CD8-positive, alpha-beta memory T cell (primary cell): ENCODE results near the gene PROCA1. TPM values are rescaled to one million over a fixed set of nuclear protein-coding genes. Genes with fewer than 3 reads are reported as not detected.
"Not testable (repeated sequence)": the region's sequence is repeated elsewhere in the genome, so short reads cannot be mapped to it uniquely, and the experiment has no call there.

Experiments
- CTCF ChIA-PET: fragments of 350-600 bp; sonication (Branson Sonifier 250); formaldehyde crosslinking; loops from one replicate; lab custom pipeline; 2021; ENCODE audit warnings: antibody characterized with exemption; lab: Charles Lee
- POLR2A ChIA-PET: fragments of 350-600 bp; sonication (Branson Sonifier 250); formaldehyde crosslinking; loops from one replicate; lab custom pipeline; 2021; ENCODE audit warnings: antibody characterized with exemption; lab: Charles Lee
- DNase-seq, 5 donors: peaks; one replicate each; pipeline versions ENCODE4 v3.0.0 to v3.0.0-alpha.2; 2020 to 2022; ENCODE audit warnings: mixed read lengths in 1 of 5
- H3K27ac ChIP-seq: one replicate; pipeline ENCODE4 v1.7.0; 2013; ENCODE audit warnings: low read depth, mild to moderate bottlenecking, low read length, moderate library complexity
- H3K27me3 ChIP-seq: 2 replicates; pipeline ENCODE4 v1.7.0; 2013; ENCODE audit warnings: low read length, mild to moderate bottlenecking; ENCODE audit not compliant: insufficient read depth, poor library complexity, severe bottlenecking
- H3K36me3 ChIP-seq: 2 replicates; pipeline ENCODE4 v1.7.0; 2013; ENCODE audit warnings: mild to moderate bottlenecking, low read length, moderate library complexity; ENCODE audit not compliant: insufficient read depth
- H3K4me1 ChIP-seq: 2 replicates; pipeline ENCODE4 v1.7.0; 2013; ENCODE audit warnings: mild to moderate bottlenecking, low read length, moderate library complexity; ENCODE audit not compliant: insufficient read depth
- H3K4me3 ChIP-seq: 2 replicates; pipeline ENCODE4 v1.7.0; 2013; ENCODE audit warnings: mild to moderate bottlenecking, low read length
- H3K9me3 ChIP-seq: 2 replicates; pipeline ENCODE4 v1.7.0; 2013; ENCODE audit warnings: mild to moderate bottlenecking, low read length
- H3K27ac Mint-ChIP-seq, 8 donors: one replicate each; pipeline ENCODE4 v1.8.0; 2020 to 2021; ENCODE audit warnings: mixed read lengths in 8 of 8, mild to moderate bottlenecking in 6 of 8, inconsistent platforms in 3 of 8, moderate library complexity in 3 of 8
- H3K27me3 Mint-ChIP-seq, 2 donors: one replicate each; pipeline ENCODE4 v1.8.0; 2020 to 2021; ENCODE audit warnings: mixed read lengths in 2 of 2, mild to moderate bottlenecking in 1 of 2, moderate library complexity in 1 of 2
- H3K36me3 Mint-ChIP-seq, 3 donors: one replicate each; pipeline ENCODE4 v1.8.0; 2020 to 2021; ENCODE audit warnings: mixed read lengths in 3 of 3, inconsistent platforms in 1 of 3, mild to moderate bottlenecking in 1 of 3
- H3K4me1 Mint-ChIP-seq, 3 donors: one replicate each; pipeline ENCODE4 v1.8.0; 2020 to 2021; ENCODE audit warnings: mixed read lengths in 3 of 3, inconsistent platforms in 1 of 3, mild to moderate bottlenecking in 1 of 3
- H3K4me3 Mint-ChIP-seq, 7 donors: one replicate each; pipeline ENCODE4 v1.8.0; 2020 to 2021; ENCODE audit warnings: mixed read lengths in 7 of 7, mild to moderate bottlenecking in 6 of 7, moderate library complexity in 4 of 7, inconsistent platforms in 2 of 7
- H3K9me3 Mint-ChIP-seq, 5 donors: one replicate each; pipeline ENCODE4 v1.8.0; 2020 to 2022; ENCODE audit warnings: mixed read lengths in 5 of 5, mild to moderate bottlenecking in 3 of 5, moderate library complexity in 2 of 5, inconsistent platforms in 1 of 5
- polyA plus RNA-seq: library from polyadenylated mRNA; unstranded; fragments of 300-500 nt; fragmentation: Illumina TruSeq; gene quantifications from one replicate; pipeline ENCODE4 v1.2.3, GENCODE V29; 2021
- total RNA-seq, 2 experiments: library from RNA; stranded (reverse); gene quantifications; one replicate each; pipeline ENCODE4 v1.2.3, GENCODE V29; 2021

PROCA1 gene
- total and polyA plus RNA-seq, 3 experiments from 2014 or later: 1.2 to 4.9 (median 4.7) TPM

DNA sequence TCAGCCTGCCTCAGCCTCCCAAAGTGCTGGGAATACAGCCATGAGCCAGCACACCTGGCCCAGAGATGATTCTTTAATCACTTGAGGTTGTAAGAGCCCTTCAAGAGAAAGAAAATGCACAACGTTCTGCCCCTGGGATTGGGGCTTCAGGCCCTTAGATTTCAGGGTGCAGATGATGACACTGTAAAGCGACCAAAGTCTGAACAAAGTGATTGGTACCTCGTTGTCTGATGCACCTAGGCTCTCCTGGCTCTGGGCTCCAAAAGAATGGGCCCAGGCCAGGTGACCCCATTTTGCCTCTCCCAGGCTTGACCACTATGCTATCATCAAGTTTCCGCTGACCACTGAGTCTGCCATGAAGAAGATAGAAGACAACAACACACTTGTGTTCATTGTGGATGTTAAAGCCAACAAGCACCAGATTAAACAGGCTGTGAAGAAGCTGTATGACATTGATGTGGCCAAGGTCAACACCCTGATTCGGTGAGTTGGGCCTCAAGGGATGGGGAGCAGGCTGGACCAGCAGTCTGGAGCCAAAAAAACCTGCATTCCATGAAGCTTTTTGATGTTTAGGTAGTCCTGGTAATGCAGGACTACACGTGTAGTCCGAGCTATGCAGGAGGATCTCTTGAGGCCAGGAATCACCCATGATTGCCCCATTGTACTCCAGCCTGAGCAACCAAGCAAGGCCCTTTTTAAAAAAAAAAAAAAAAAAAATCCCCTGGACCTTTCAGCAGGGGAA, 10.9 kb upstream of the PROCA1 start:
- Histone ChIP-seq H3K4me1 (peaks cover 46% of the 10 kb centered on the region), H3K27me3 (no peaks in the 10 kb centered on the region), H3K9me3 (no peaks in the 10 kb centered on the region), H3K4me3 (no peak overlapping the region), H3K27ac (peak overlapping the region; percentile 32), H3K36me3 (peaks cover 35% of the 10 kb centered on the region)
- H3K36me3 Mint-ChIP-seq: peaks cover 3 to 60% (median 19%) of the 10 kb centered on the region in 3 donors
- H3K4me3 Mint-ChIP-seq: peak overlapping the region in 6 of 7 donors; percentile 15 to 99 (median 72)
- H3K27ac Mint-ChIP-seq: peak overlapping the region in 7 of 8 donors; percentile 33 to 96 (median 93)
- no peak for DNase-seq
- H3K9me3 Mint-ChIP-seq: no peaks in the 10 kb centered on the region
- peaks cover 66 to 85% (median 71%) of the 10 kb centered on the region in 3 donors for H3K4me1 Mint-ChIP-seq
- POLR2A ChIA-PET: interaction anchor here (0.6 to 4.1 kb wide), 5 partner anchors 12 to 229 kb away, joined by 3 to 65 read pairs (median 4); partner anchors contain the start of genes BLTP2, PHF12 and PROCA1
- H3K27me3 Mint-ChIP-seq: peaks cover 0 to 8% of the 10 kb centered on the region in 2 donors
- CTCF ChIA-PET: interaction anchor here (1.4 to 14.8 kb wide), 2 partner anchors 11 to 24 kb away, joined by 3 to 579 read pairs; partner anchors contain the start of genes PROCA1 and TRAF4

DNA sequence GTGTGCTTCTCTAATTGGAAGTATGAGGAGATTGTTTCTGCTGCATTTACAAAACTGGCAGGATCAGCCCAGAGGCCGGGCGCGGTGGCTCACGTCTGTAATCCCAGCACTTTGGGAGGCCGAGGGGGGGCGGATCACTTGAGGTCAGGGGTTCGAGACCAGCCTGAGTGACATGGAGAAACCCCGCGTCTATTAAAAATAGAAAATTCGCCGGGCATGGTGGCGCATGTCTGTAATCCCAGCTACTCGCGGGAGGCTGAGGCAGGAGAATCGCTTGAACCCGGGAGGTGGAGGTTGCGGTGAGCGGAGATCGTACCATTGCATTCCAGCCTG, 9.3 kb upstream of the PROCA1 start:
- not testable (repeated sequence) for H3K27me3 ChIP-seq, H3K9me3 ChIP-seq, DNase-seq, H3K9me3 Mint-ChIP-seq
- peaks cover 35% of the 10 kb centered on the region for H3K36me3 ChIP-seq
- H3K36me3 Mint-ChIP-seq: peaks cover 3 to 57% (median 19%) of the 10 kb centered on the region in 3 donors
- H3K27me3 Mint-ChIP-seq: peaks cover 3 to 11% of the 10 kb centered on the region in 2 donors
- H3K27ac ChIP-seq: peak overlapping the region; percentile 73
- peak overlapping the region; percentile 74 for H3K4me3 ChIP-seq
- peaks cover 60 to 75% (median 66%) of the 10 kb centered on the region in 3 donors for H3K4me1 Mint-ChIP-seq
- CTCF ChIA-PET: interaction anchor here (3.0 to 14.8 kb wide), 2 partner anchors 26 to 232 kb away, joined by 19 to 579 read pairs; partner anchors contain the start of genes PHF12 and TRAF4
- H3K4me1 ChIP-seq: peaks cover 41% of the 10 kb centered on the region
- H3K4me3 Mint-ChIP-seq: peak overlapping the region; percentile 94 to 99 (median 98)
- peak overlapping the region; percentile 93 to 98 (median 97) for H3K27ac Mint-ChIP-seq
- POLR2A ChIA-PET: interaction anchor here (0.7 to 4.1 kb wide), 4 partner anchors 8 to 230 kb away, joined by 3 to 65 read pairs (median 30); partner anchors contain the start of genes PHF12 and PROCA1

DNA sequence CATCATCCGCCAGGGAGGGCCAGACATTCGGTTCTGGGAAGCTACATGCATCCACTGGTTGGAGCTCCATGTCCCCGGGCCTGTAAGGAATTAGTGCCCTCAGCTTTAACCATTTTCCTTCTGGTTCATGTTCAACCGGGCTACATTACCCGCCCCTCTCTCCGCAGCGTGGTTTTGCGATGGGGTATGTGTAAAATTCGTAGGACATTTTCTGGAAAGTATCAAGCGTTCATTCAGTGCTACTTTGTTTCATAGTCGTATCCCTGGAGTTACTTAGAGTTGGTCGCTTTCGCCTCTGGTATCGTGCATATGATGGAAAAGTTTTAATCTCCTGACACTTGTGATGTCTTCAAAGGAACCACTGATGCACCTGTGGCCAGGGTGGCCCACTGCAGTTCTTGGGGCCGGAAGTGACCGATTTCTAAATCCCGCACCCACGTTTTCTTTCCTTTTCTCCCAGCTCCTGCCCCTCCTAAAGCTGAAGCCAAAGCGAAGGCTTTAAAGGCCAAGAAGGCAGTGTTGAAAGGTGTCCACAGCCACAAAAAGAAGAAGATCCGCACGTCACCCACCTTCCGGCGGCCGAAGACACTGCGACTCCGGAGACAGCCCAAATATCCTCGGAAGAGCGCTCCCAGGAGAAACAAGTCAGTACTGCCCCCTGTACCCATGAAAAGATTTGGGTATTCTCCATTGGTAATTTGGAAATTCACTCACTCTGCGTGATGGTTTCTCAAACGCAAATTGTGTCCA, 8.7 kb upstream of the PROCA1 start:
- H3K4me3 Mint-ChIP-seq: peak overlapping the region; percentile 94 to 99 (median 98)
- H3K9me3 ChIP-seq: no peaks in the 10 kb centered on the region
- peaks cover 38% of the 10 kb centered on the region for H3K4me1 ChIP-seq
- POLR2A ChIA-PET: interaction anchor here (0.9 to 4.1 kb wide), 15 partner anchors 8 to 385 kb away, joined by 3 to 65 read pairs (median 6); partner anchors contain the start of genes DHRS13, FAM222B, IFT20 and NEK8
- peak overlapping the region; percentile 73 for H3K27ac ChIP-seq
- peaks cover 57 to 71% (median 63%) of the 10 kb centered on the region in 3 donors for H3K4me1 Mint-ChIP-seq
- peaks cover 8% of the 10 kb centered on the region for H3K27me3 ChIP-seq
- DNase-seq: peak in 3 of 5 donors; percentile 27 to 59 (median 33)
- CTCF ChIA-PET: interaction anchor here (1.0 to 14.8 kb wide), 7 partner anchors 8 to 232 kb away, joined by 3 to 579 read pairs (median 7); partner anchors contain the start of genes BLTP2, FLOT2, NEK8 and PHF12
- peak overlapping the region; percentile 74 for H3K4me3 ChIP-seq
- peaks cover 8 to 15% of the 10 kb centered on the region in 2 donors for H3K27me3 Mint-ChIP-seq
- peaks cover 35% of the 10 kb centered on the region for H3K36me3 ChIP-seq
- H3K36me3 Mint-ChIP-seq: peaks cover 3 to 55% (median 19%) of the 10 kb centered on the region in 3 donors
- no peaks in the 10 kb centered on the region for H3K9me3 Mint-ChIP-seq
- H3K27ac Mint-ChIP-seq: peak overlapping the region; percentile 95 to 98 (median 98)

DNA sequence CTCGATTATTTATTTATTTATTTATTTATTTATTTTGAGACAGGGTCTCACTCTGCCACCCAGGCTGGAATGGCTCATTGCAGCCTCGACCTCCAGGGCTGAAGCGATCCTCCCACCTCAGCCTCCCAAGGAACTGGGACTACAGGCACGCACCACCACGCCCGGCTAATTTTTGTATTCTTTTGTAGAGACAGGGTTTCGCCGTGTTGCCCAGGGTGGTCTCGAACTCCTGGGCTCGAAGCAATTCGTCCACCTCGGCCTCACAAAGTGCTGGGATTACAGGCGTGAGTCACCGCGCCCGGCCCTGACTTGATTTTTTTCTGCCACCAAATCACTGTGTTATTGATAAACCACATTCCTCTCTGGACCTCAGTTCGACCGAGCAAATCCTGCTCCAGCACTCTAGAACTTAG, 7.3 kb upstream of the PROCA1 start:
- H3K27ac Mint-ChIP-seq: peak overlapping the region; percentile 95 to 98 (median 98)
- no peak for DNase-seq
- H3K9me3 Mint-ChIP-seq: no peaks in the 10 kb centered on the region
- Histone ChIP-seq H3K9me3 (no peaks in the 10 kb centered on the region), H3K36me3 (peaks cover 28% of the 10 kb centered on the region), H3K27ac (peak overlapping the region; percentile 73), H3K27me3 (peaks cover 8% of the 10 kb centered on the region), H3K4me3 (peak overlapping the region; percentile 74), H3K4me1 (peaks cover 31% of the 10 kb centered on the region)
- peak overlapping the region; percentile 94 to 99 (median 98) for H3K4me3 Mint-ChIP-seq
- H3K36me3 Mint-ChIP-seq: peaks cover 3 to 41% (median 15%) of the 10 kb centered on the region in 3 donors
- H3K4me1 Mint-ChIP-seq: peaks cover 44 to 57% (median 50%) of the 10 kb centered on the region in 3 donors
- ChIA-PET CTCF (interaction anchor here (0.7 to 14.8 kb wide), 10 partner anchors 8 to 234 kb away, joined by 3 to 579 read pairs (median 5); partner anchors contain the start of genes BLTP2, ERAL1, NEK8 and PHF12), POLR2A (interaction anchor here (0.9 to 4.1 kb wide), 15 partner anchors 8 to 362 kb away, joined by 3 to 65 read pairs (median 6); partner anchors contain the start of genes BLTP2, DHRS13, FAM222B and NEK8)
- peaks cover 17 to 24% of the 10 kb centered on the region in 2 donors for H3K27me3 Mint-ChIP-seq

DNA sequence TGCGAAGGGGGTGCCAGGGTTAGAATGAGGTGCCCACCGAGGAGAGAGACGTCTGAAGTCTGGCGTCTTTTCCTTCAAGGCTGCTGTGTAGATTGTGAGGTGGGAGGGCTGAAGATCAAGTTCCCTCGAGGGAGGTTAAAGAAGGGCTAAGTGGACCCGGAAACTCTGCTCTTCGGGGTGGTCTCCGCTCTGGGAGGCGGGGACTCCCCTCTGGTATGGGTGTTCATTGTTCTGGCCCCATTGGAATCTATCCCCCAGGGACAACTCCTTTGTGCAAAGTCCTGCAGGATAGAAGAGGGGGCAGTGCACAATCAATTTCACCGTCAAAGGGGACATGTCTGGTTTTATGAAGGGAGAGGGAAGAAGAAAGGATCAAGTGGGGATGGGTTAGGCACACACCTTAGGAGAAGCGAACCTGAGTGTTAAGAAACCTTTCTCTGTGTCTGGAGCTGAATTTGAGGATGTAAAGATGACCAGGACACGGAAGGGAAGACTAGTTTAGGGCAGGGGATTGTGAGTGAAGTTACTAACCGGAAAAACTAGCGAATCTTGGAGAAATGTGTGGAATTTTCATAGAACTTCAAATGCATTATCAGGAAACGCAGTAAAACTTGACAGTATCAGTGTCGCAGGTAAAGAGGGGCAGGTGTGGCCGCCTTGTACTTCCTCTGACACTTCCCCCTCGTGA, 6.8 kb upstream of the PROCA1 start:
- Mint-ChIP-seq H3K4me3 (peak overlapping the region; percentile 26 to 74 (median 53)), H3K27ac (peak overlapping the region in 6 of 8 donors; percentile 2 to 78 (median 54))

DNA sequence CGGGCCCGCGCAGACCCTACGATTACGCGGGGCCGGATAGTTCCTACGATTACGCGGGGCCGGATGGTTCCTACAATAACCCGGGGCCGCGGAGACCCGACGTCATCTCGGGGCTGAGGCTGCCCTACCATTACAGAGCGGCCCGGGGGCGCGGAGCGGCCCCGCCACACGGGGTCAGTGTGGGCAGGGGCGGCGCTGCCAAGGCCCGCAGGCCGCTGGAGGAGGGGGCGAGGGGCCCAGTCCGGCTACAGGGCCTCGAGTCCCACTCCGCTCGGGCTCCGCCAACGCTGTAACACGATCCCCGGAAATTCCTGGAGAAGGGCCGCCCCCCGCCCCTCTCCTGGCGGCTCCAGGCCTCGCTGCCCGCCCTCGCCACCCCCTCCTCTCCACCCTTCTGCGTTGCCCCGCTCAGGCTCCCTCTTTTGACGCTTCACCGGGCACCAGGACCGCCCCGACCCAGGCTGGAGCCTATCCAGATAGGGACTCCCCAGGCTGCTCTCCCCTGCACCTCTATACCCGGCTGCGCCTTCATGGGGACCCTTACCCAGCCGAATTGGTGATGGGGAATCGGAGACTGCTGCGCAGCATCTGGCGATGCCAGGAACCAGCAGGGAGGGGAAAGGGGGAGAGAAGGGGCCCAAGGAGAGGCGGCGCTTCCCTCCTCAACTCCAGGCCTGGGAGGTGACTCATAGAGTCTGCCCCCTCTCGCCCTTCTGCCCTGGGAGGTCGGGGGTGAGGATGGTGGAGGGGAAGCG, 6.1 kb upstream of the PROCA1 start, which contains the start of gene RAB34:
Gene RAB34 (minus strand): TSS at position 291 of the 755 bp plus-strand sequence. CDS start 602 bp downstream, outside the sequence.
- no peak for DNase-seq

More for the DNA sequence above, 6.8 kb upstream of the PROCA1 start:
- Histone ChIP-seq H3K36me3 (peaks cover 28% of the 10 kb centered on the region), H3K4me1 (peaks cover 31% of the 10 kb centered on the region), H3K27me3 (peaks cover 8% of the 10 kb centered on the region), H3K4me3 (no peak overlapping the region), H3K27ac (no peak overlapping the region), H3K9me3 (no peaks in the 10 kb centered on the region)
- Mint-ChIP-seq H3K4me1 (peaks cover 42 to 51% (median 47%) of the 10 kb centered on the region in 3 donors), H3K9me3 (no peaks in the 10 kb centered on the region), H3K36me3 (peaks cover 3 to 36% (median 12%) of the 10 kb centered on the region in 3 donors), H3K27me3 (peaks cover 17 to 22% of the 10 kb centered on the region in 2 donors)
- ChIA-PET POLR2A (interaction anchor here (1.9 to 4.1 kb wide), 3 partner anchors 8 to 233 kb away, joined by 26 to 65 read pairs (median 53); partner anchors contain the start of genes NEK8, PHF12 and PROCA1), CTCF (interaction anchor here (3.0 to 14.8 kb wide), 2 partner anchors 28 to 234 kb away, joined by 19 to 579 read pairs; partner anchors contain the start of genes PHF12 and TRAF4)
- no peak for DNase-seq

More for the DNA sequence above, 6.1 kb upstream of the PROCA1 start, which contains the start of gene RAB34:
- Mint-ChIP-seq H3K9me3 (no peaks in the 10 kb centered on the region), H3K4me3 (peak within 1 kb of the TSS; percentile 26 to 74 (median 53)), H3K4me1 (peaks cover 40 to 45% (median 43%) of the 10 kb centered on the region in 3 donors), H3K27me3 (peaks cover 17 to 22% of the 10 kb centered on the region in 2 donors), H3K36me3 (peaks cover 3 to 29% (median 8%) of the 10 kb centered on the region in 3 donors), H3K27ac (peak within 1 kb of the TSS; percentile 2 to 89 (median 54))
- Histone ChIP-seq H3K4me1 (peaks cover 33% of the 10 kb centered on the region), H3K4me3 (no peak within 1 kb of the TSS), H3K27ac (no peak within 1 kb of the TSS), H3K9me3 (no peaks in the 10 kb centered on the region), H3K27me3 (peaks cover 8% of the 10 kb centered on the region), H3K36me3 (peaks cover 21% of the 10 kb centered on the region)
- ChIA-PET CTCF (no interaction called here), POLR2A (no interaction called here)
